K562 (cell line): ENCODE data around the gene SRBD1. TPM values are rescaled to one million over a fixed set of nuclear protein-coding genes. Genes with fewer than 3 reads are reported as not detected.
A peak's percentile ranks its signal among the peaks of the same experiment; 100 is the strongest.

Source experiments
- ATAC-seq: fragments of 200-7000 bp; cut with Tn5 transposase; 3 replicates; pipeline ENCODE4 v1.9.1; 2020; ENCODE audit warnings: moderate library complexity
- BruUV-seq: library from RNA; stranded (reverse); fragments of 400-500 nt; replicated peaks from 2 replicates; lab custom pipeline; 2021; lab: Mats Ljungman, UMichigan
- CTCF ChIA-PET: fragments of 300-600 bp; formaldehyde crosslinking; extraction: SDS; loops from one replicate; lab custom pipeline; 2021; ENCODE audit warnings: low intra/inter-chr PET ratio; lab: Yijun Ruan, JAX
- POLR2A ChIA-PET: fragments of 300-600, 350-650 bp; sonication (Branson Sonifier 250); formaldehyde crosslinking; extraction: SDS; loops from one replicate; lab custom pipeline; 2021; ENCODE audit warnings: antibody characterized with exemption, inconsistent platforms; lab: Yijun Ruan, JAX
- DNase-seq, 4 experiments: peaks; one replicate each; pipeline versions ENCODE4 v3.0.0 to v3.0.0-alpha.2; 2011 to 2018; ENCODE audit warnings: low spot score in 3 of 4, mixed read lengths in 3 of 4; ENCODE audit errors: extremely low read depth in 1 of 4
- FAIRE-seq: peaks from 2 replicates; lab custom pipeline; 2011; peaks lifted over from hg19 to GRCh38; lab: Jason Lieb, UNC
- H2AFZ ChIP-seq: 2 replicates; pipeline ENCODE4 v1.6.0; 2011; ENCODE audit warnings: low read depth, low read length, control low read depth, inconsistent platforms
- H3K27ac ChIP-seq: fragments of 200-600 bp; 3 replicates; pipeline ENCODE4 v1.8.0; 2011; ENCODE audit warnings: low read depth, mild to moderate bottlenecking, control low read depth, inconsistent platforms, low read length, moderate library complexity, mixed read lengths; ENCODE audit errors: extremely low read depth
- H3K27me3 ChIP-seq, 2 experiments: fragments of 300-600 bp in 1 of 2; 2 replicates in 1 of 2; 3 replicates in 1 of 2; pipeline versions ENCODE4 v1.6.0 to v1.8.0; 2011; ENCODE audit warnings: inconsistent platforms in 2 of 2, low read length in 2 of 2, mild to moderate bottlenecking in 1 of 2, mixed read lengths in 1 of 2, moderate library complexity in 1 of 2; ENCODE audit not compliant: control insufficient read depth in 2 of 2, insufficient read depth in 2 of 2
- H3K36me3 ChIP-seq: fragments of 300-600 bp; 3 replicates; pipeline ENCODE4 v1.8.0; 2011; ENCODE audit warnings: mild to moderate bottlenecking, low read length, inconsistent platforms; ENCODE audit not compliant: control insufficient read depth, insufficient read depth
- H3K4me1 ChIP-seq, 2 experiments: fragments of 200-600 bp in 1 of 2; replicated peaks in 1 of 2; 2 replicates in 1 of 2; 3 replicates in 1 of 2; pipeline versions ENCODE4 v1.5.1 to v1.8.0; 2011; ENCODE audit warnings: inconsistent platforms in 2 of 2, low read length in 2 of 2, mild to moderate bottlenecking in 1 of 2, mixed read lengths in 1 of 2, moderate library complexity in 1 of 2; ENCODE audit not compliant: control insufficient read depth in 2 of 2, insufficient read depth in 2 of 2
- H3K4me2 ChIP-seq: 2 replicates; pipeline ENCODE4 v1.6.1; 2011; ENCODE audit warnings: low read length, control low read depth, inconsistent platforms, mixed read lengths; ENCODE audit not compliant: insufficient read depth
- H3K4me3 ChIP-seq: fragments of 200-600 bp; sonication (generic), shearing (Covaris generic); 2 replicates; pipeline ENCODE4 v1.5.1; 2016; ENCODE audit warnings: control low read depth, inconsistent platforms
- H3K79me2 ChIP-seq: fragments of 200-600 bp; 3 replicates; pipeline ENCODE4 v1.8.0; 2011; ENCODE audit warnings: low read length, inconsistent platforms; ENCODE audit not compliant: control insufficient read depth, insufficient read depth
- H3K9ac ChIP-seq, 2 experiments: 2 replicates each; pipeline versions ENCODE4 v1.6.0 to v1.6.1; 2011; ENCODE audit warnings: low read depth in 2 of 2, low read length in 2 of 2, control low read depth in 1 of 2, inconsistent platforms in 1 of 2, mild to moderate bottlenecking in 1 of 2, mixed read lengths in 1 of 2; ENCODE audit not compliant: insufficient read depth in 1 of 2
- H3K9me1 ChIP-seq: one replicate; pipeline ENCODE4 v1.6.0; 2011; ENCODE audit warnings: inconsistent platforms, mild to moderate bottlenecking, low read length, moderate library complexity; ENCODE audit not compliant: control insufficient read depth, insufficient read depth
- H3K9me3 ChIP-seq: replicated peaks from 2 replicates; pipeline ENCODE4 v1.5.1; 2011; ENCODE audit warnings: low read depth, low read length, inconsistent platforms; ENCODE audit not compliant: control insufficient read depth, insufficient read depth
- H4K20me1 ChIP-seq: replicated peaks from 2 replicates; pipeline ENCODE4 v1.6.1; 2011; ENCODE audit warnings: low read length, inconsistent platforms, mixed read lengths; ENCODE audit not compliant: control insufficient read depth, insufficient read depth
- CAMTA2 ChIP-seq: fragments of 250-450 bp; sonication (Bioruptor Pico); conservative IDR thresholded peaks from 2 replicates; pipeline ENCODE4 v1.5.1; 2022
- CHD1 ChIP-seq: fragments of 200-600 bp; sonication (generic); IDR thresholded peaks from one replicate; pipeline ENCODE4 v1.6.1; 2012; ENCODE audit warnings: mild to moderate bottlenecking, moderate library complexity, low read length, inconsistent platforms
- E2F3 ChIP-seq: fragments of 250-450 bp; sonication (Bioruptor Pico); IDR thresholded peaks from 2 replicates; pipeline ENCODE4 v1.4.0; 2020; ENCODE audit warnings: mild to moderate bottlenecking
- ELF4 ChIP-seq: fragments of 450-650 bp; formaldehyde crosslinking; IDR thresholded peaks from 2 replicates; pipeline ENCODE4 v1.4.0; 2022; ENCODE audit warnings: missing genetic modification characterization
- GTF2E2 ChIP-seq: fragments of 200-800 bp; sonication (Bioruptor generic); IDR thresholded peaks from 2 replicates; pipeline ENCODE4 v1.6.1; 2016; ENCODE audit warnings: missing genetic modification characterization, missing compliant biosample characterization
- MCM7 ChIP-seq, 2 experiments: fragments of 450-650 bp; IDR thresholded peaks; 2 replicates each; pipeline ENCODE4 v1.6.1; 2016 to 2018
- STAT5A ChIP-seq: IDR thresholded peaks from 2 replicates; pipeline ENCODE4 v1.6.1; 2012; ENCODE audit warnings: low read length, inconsistent platforms, borderline replicate concordance
- TBP ChIP-seq: optimal IDR thresholded peaks from 2 replicates; pipeline ENCODE3; 2011; ENCODE audit warnings: low read depth, low read length, improper control_type of control experiment
- ZFP91 ChIP-seq: sonication (generic); formaldehyde crosslinking; IDR thresholded peaks from 2 replicates; pipeline ENCODE4 v1.8.0; 2022; ENCODE audit warnings: mild to moderate bottlenecking, missing genetic modification reagents
- ZHX1 ChIP-seq: fragments of 150-350 bp; conservative IDR thresholded peaks from 2 replicates; pipeline ENCODE4 v1.6.1; 2014; ENCODE audit warnings: low read length
- ZNF316 ChIP-seq: fragments of 450-650 bp; IDR thresholded peaks from 2 replicates; pipeline ENCODE4 v1.6.1; 2016
- ZNF740 ChIP-seq, 3 experiments: fragments of 200-800 bp in 1 of 3; sonication (Bioruptor generic) in 1 of 3; sonication (generic) in 1 of 3; formaldehyde crosslinking in 1 of 3; IDR thresholded peaks; 2 replicates each; pipeline versions ENCODE4 v1.6.1 to v1.8.0; 2016 to 2022; ENCODE audit warnings: mild to moderate bottlenecking in 2 of 3, missing compliant biosample characterization in 2 of 3, missing genetic modification characterization in 2 of 3, missing genetic modification reagents in 1 of 3
- WGBS: fragments of 100-300 bp; shearing (Covaris generic); methylation state at CpG from one replicate; pipeline ENCODE4 v1.1.6; 2016; ENCODE audit warnings: low coverage, mixed read lengths; ENCODE audit not compliant: insufficient coverage; ENCODE audit errors: missing lambda C conversion rate; 5-methylcytosine and 5-hydroxymethylcytosine counted together
- in situ Hi-C: fragments of 300-500 bp; cut with MboI; formaldehyde crosslinking; loops from 4 replicates; pipeline ENCODE4 v1.15.0; 2018; ENCODE audit warnings: inconsistent platforms, mixed read lengths
- intact Hi-C: fragments of 100-400 bp; cut with micrococcal nuclease; formaldehyde crosslinking; loops from 2 replicates; pipeline ENCODE4 v1.14.2; 2022
- polyA plus RNA-seq, 8 experiments: library from polyadenylated mRNA; depleted of rRNA in 4 of 8; stranded (reverse) in 5 of 8; unstranded in 3 of 8; fragments of >200 nt; fragmentation: Nextera tagmentation in 2 of 8; fragmentation: Illumina TruSeq in 1 of 8; extraction: Ambion mirVana in 2 of 8; extraction: Trizol in 1 of 8; gene quantifications; 2 replicates each; pipeline versions ENCODE4 v1.2.1 to v1.2.3, GENCODE V29; 2011 to 2014; ENCODE audit warnings: inconsistent platforms in 1 of 8, missing spikeins in 1 of 8
- total RNA-seq, 7 experiments: library from RNA; depleted of rRNA in 6 of 7; stranded (reverse); fragments of >200 nt in 6 of 7; fragmentation: Illumina TruSeq in 2 of 7; extraction: Trizol in 2 of 7; gene quantifications; 2 replicates each; pipeline versions ENCODE4 v1.2.1 to v1.2.3, GENCODE V29; 2011 to 2021; ENCODE audit warnings: low replicate concordance in 1 of 7
- TF ChIP-seq, protein P1 (sequence below): sonication (generic); formaldehyde crosslinking; IDR thresholded peaks from 2 replicates; pipeline ENCODE4 v1.8.0; 2023; ENCODE audit warnings: mild to moderate bottlenecking, missing genetic modification reagents
- TF ChIP-seq, protein P2 (sequence below): sonication (generic); formaldehyde crosslinking; IDR thresholded peaks from 2 replicates; pipeline ENCODE4 v1.8.0; 2022; ENCODE audit warnings: mild to moderate bottlenecking, missing genetic modification reagents

The SRBD1 gene
- total and polyA plus RNA-seq, 9 of the 15 experiments (the other 6 are each of a cell fraction or from before 2014, with no cell fraction given) = 6.9 to 23.2 (median 14.7) TPM

DNA sequence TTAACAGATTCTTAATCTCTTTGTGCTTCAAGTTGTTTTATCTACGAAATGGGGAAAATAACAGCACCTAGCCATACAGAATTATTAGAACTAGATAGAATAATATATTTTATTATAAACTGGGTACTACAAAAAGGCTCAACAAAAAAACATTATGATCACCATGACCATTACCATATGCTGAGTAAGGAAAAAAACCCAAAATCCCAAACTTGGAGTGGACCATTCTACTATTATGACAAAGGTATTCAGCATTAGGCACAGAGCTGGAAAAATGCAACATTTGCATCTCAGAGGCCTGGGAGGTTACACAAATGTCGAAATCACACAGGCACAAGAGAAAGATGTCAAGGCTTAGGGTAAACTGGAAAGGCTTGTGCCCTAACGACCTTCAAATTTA lies 162.8 kb downstream of the SRBD1 start:
- no peak overlapping the region for H3K4me2 ChIP-seq
- intact Hi-C loops (no loop called here), in situ Hi-C loops (no loop called here)
- no peaks in the 10 kb centered on the region for H3K9me1 ChIP-seq
- DNase-seq (no peak), FAIRE-seq (no peak), ATAC-seq (no peak)
- H3K9ac ChIP-seq = no peak overlapping the region
- H3K79me2 ChIP-seq = no peaks in the 10 kb centered on the region
- ChIA-PET POLR2A (interaction anchor here (0.6 to 1.2 kb wide), 3 partner anchors 8 to 587 kb away, joined by 3 to 4 read pairs (median 3); no protein-coding TSS in a partner anchor), CTCF (no interaction called here)
- no peaks in the 10 kb centered on the region for H3K27me3 ChIP-seq
- no peak overlapping the region for H2AFZ ChIP-seq
- H3K4me1 ChIP-seq = no peaks in the 10 kb centered on the region
- H3K27ac ChIP-seq = no peak overlapping the region
- no peaks in the 10 kb centered on the region for H3K36me3 ChIP-seq
- H4K20me1 ChIP-seq = no peaks in the 10 kb centered on the region
- H3K4me3 ChIP-seq = no peak overlapping the region
- H3K9me3 ChIP-seq = no peaks in the 10 kb centered on the region
- BruUV-seq = no TSS peak
- 54% methylated on average over 3 of the region's 3 CpGs for WGBS
- TF ChIP-seq E2F3 (CRISPR knock-in tag) (no peak), STAT5A (no peak), CHD1 (no peak), TBP (no peak), ZNF740 (CRISPR knock-in tag; IDR thresholded peaks at IDR 0.05) (no peak), ZNF740 (tag; IDR thresholded peaks at IDR 0.05) (no peak), ZFP91 (CRISPR knock-in tag) (no peak), ZHX1 (no peak), CAMTA2 (CRISPR knock-in tag) (no peak), GTF2E2 (tag) (no peak), ELF4 (CRISPR knock-in tag) (no peak), ZNF316 (peak; percentile 77), MCM7 (IDR thresholded peaks at IDR 0.05) (no peak)
- TF ChIP-seq, protein P1, sequence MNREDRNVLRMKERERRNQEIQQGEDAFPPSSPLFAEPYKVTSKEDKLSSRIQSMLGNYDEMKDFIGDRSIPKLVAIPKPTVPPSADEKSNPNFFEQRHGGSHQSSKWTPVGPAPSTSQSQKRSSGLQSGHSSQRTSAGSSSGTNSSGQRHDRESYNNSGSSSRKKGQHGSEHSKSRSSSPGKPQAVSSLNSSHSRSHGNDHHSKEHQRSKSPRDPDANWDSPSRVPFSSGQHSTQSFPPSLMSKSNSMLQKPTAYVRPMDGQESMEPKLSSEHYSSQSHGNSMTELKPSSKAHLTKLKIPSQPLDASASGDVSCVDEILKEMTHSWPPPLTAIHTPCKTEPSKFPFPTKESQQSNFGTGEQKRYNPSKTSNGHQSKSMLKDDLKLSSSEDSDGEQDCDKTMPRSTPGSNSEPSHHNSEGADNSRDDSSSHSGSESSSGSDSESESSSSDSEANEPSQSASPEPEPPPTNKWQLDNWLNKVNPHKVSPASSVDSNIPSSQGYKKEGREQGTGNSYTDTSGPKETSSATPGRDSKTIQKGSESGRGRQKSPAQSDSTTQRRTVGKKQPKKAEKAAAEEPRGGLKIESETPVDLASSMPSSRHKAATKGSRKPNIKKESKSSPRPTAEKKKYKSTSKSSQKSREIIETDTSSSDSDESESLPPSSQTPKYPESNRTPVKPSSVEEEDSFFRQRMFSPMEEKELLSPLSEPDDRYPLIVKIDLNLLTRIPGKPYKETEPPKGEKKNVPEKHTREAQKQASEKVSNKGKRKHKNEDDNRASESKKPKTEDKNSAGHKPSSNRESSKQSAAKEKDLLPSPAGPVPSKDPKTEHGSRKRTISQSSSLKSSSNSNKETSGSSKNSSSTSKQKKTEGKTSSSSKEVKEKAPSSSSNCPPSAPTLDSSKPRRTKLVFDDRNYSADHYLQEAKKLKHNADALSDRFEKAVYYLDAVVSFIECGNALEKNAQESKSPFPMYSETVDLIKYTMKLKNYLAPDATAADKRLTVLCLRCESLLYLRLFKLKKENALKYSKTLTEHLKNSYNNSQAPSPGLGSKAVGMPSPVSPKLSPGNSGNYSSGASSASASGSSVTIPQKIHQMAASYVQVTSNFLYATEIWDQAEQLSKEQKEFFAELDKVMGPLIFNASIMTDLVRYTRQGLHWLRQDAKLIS (CRISPR knock-in tag) = no peak
- TF ChIP-seq, protein P2, sequence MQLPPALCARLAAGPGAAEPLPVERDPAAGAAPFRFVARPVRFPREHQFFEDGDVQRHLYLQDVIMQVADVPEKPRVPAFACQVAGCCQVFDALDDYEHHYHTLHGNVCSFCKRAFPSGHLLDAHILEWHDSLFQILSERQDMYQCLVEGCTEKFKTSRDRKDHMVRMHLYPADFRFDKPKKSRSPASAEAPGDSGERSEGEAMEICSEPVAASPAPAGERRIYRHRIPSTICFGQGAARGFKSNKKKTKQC (CRISPR knock-in tag) = no peak
